Measurements from ENCODE around the gene DNAJB12. TPM values are rescaled to one million over a fixed set of nuclear protein-coding genes. Genes with fewer than 3 reads are reported as not detected.
"Not testable (repeated sequence)": the region's sequence is repeated elsewhere in the genome, so short reads cannot be mapped to it uniquely, and the experiment has no call there.

The DNAJB12 gene
- polyA plus RNA-seq, 6 donors from 2014 or later = 15.7 to 28.4 (median 18.6) TPM

GRCh38 chr10:72348282-72348681, 6.4 kb downstream of the DNAJB12 start:
- H3K4me1 Mint-ChIP-seq = peaks cover 25 to 54% (median 48%) of the 10 kb centered on the region in 3 donors
- no peak overlapping the region for H3K4me3 Mint-ChIP-seq
- DNase-seq = no peak
- ATAC-seq (ENCODE audit: low read depth in 2 of 2) = no peak
- peaks cover 0 to 23% of the 10 kb centered on the region in 2 donors for H3K36me3 Mint-ChIP-seq
- H3K27me3 Mint-ChIP-seq = no peaks in the 10 kb centered on the region
- no peaks in the 10 kb centered on the region for H3K9me3 Mint-ChIP-seq
- H3K27ac Mint-ChIP-seq = peak overlapping the region in 2 of 6 donors; percentile 26 to 80

- not testable (repeated sequence) for DNase-seq, H3K27me3 Mint-ChIP-seq, H3K4me3 Mint-ChIP-seq
These were observed 8.6 kb downstream of the DNAJB12 start for GRCh38 chr10:72346117-72346516.

DNA sequence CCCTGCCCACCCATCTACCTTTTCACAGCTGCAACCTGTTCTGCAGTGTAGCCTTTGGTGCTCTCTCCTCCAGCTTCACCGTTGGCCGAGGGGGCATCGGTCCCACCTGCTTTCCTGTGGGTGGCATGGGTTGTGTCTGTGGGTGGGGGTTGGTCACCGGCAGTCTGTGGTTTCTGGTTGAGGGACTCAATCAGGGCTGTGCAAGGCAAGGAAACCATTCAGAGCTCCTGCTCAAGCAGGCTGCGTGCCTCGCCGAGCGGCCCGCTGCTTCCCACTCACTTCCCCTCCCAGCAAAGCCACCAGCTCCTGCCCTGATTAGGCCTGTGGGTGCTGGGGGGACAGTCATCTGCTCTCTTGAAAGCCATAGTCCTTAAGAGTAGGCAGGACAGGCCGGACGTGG, 9.8 kb downstream of the DNAJB12 start:
- ATAC-seq (ENCODE audit: low read depth in 2 of 2) = peak in 1 of 2 donors; percentile 20

More at GRCh38 chr10:72346117-72346516, 8.6 kb downstream of the DNAJB12 start:
- Mint-ChIP-seq H3K36me3 (peaks cover 0 to 19% of the 10 kb centered on the region in 2 donors), H3K4me1 (peaks cover 14 to 39% (median 30%) of the 10 kb centered on the region in 3 donors)
- not testable (repeated sequence) for H3K9me3 Mint-ChIP-seq; H3K27ac Mint-ChIP-seq; ATAC-seq (ENCODE audit: low read depth in 2 of 2)

DNA sequence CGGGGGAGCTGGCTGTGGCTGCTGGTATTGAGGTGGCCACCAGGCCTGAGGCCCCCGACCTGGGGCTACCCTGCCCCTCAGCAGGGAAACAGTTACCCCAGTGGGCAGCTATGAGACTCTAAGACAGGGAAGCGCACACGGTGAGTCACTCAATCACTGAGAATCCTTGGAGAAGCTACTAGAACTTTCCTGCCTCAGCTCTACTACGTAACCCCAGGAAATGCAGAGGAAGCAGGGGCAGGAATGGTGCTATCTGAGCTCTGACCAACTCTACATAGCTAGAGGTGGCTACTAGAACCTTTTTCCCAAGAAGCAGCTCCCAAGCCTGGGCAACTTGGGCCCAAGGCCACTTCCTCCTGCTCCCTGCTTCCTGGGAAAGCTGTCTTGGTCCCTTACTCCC, 11.8 kb downstream of the DNAJB12 start:
- H3K27me3 Mint-ChIP-seq = no peaks in the 10 kb centered on the region
- no peaks in the 10 kb centered on the region for H3K9me3 Mint-ChIP-seq
- peaks cover 0 to 8% of the 10 kb centered on the region in 2 donors for H3K36me3 Mint-ChIP-seq
- H3K4me3 Mint-ChIP-seq = no peak overlapping the region
- peak overlapping the region in 1 of 6 donors; percentile 58 for H3K27ac Mint-ChIP-seq
- H3K4me1 Mint-ChIP-seq = peaks cover 9 to 35% (median 25%) of the 10 kb centered on the region in 3 donors
- no peak for ATAC-seq (ENCODE audit: low read depth in 2 of 2)
- no peak for DNase-seq

More for the DNA sequence above, 9.8 kb downstream of the DNAJB12 start:
- Mint-ChIP-seq H3K9me3 (no peaks in the 10 kb centered on the region), H3K27ac (peak overlapping the region in 2 of 6 donors; percentile 13 to 38), H3K27me3 (no peaks in the 10 kb centered on the region), H3K36me3 (peaks cover 0 to 18% of the 10 kb centered on the region in 2 donors), H3K4me1 (peaks cover 13 to 40% (median 33%) of the 10 kb centered on the region in 3 donors), H3K4me3 (peak overlapping the region in 1 of 8 donors; percentile 8)
- DNase-seq = no peak

DNA sequence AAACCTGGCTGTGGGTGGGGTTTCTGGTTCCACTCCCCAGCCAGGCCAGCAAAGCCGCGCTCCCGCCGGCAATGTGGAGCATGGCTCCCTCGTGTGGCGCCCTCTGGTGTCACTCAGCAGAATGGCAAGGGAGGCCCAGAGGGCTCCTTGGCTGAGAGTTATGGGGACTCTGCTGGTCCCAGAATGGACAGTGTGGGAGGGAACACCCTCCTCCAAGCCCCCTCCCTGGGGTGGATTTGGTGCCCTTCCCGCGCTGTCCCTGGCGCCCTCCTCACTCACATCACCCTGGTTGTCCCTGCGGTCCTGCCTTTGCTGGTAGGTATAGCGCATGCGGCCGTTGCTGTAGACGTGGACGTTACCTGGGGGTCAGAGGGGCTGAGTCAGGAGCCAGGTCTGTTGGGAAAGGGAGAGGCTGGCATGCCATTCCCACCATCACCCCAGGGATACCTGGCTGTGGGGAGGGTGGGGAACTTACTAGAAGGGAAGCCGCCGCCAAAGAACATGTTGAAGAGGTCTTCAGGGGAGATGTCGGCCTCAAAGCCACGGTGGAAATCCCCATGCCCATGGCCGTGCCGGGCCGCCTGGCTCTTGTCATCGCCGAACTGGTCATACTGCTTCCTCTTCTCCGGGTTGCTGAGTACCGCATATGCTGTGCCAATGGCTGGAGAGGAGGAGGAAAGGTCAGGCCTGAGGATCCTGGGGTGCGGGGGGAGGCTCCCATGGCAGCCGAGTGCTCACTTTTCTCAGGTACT, 14.0 kb downstream of the DNAJB12 start:
- peak overlapping the region in 1 of 8 donors; percentile 41 for H3K4me3 Mint-ChIP-seq
- peaks cover 22 to 52% (median 44%) of the 10 kb centered on the region in 3 donors for H3K4me1 Mint-ChIP-seq
- H3K9me3 Mint-ChIP-seq = no peaks in the 10 kb centered on the region
- ATAC-seq (ENCODE audit: low read depth in 2 of 2) (peak; percentile 59 to 69), DNase-seq (peak; percentile 75)
- H3K27me3 Mint-ChIP-seq = no peaks in the 10 kb centered on the region
- peaks cover 0 to 13% of the 10 kb centered on the region in 2 donors for H3K36me3 Mint-ChIP-seq
- H3K27ac Mint-ChIP-seq = peak overlapping the region in 5 of 6 donors; percentile 20 to 90 (median 65)

DNA sequence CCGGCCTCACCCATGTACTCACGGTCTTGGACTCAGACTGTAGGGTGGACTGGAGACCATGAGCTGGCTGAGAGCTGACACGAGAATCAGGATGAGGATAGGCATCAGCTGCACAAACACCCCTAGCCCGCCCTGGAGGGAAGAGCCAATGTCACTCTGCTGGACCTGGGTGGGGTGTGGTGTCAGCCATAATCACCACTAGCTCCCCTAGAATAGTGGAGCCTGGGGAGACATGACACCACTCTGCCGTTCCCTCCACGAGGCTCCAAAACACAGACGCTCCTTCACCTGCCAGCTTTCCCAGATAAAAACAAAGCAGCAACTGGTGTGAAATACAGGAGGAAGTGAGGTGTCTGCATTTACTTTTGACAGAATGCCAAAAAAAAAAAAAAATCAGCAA, 16.5 kb downstream of the DNAJB12 start:
- peak overlapping the region in 1 of 8 donors; percentile 66 for H3K4me3 Mint-ChIP-seq
- peaks cover 0 to 9% of the 10 kb centered on the region in 2 donors for H3K36me3 Mint-ChIP-seq
- ATAC-seq (ENCODE audit: low read depth in 2 of 2) = no peak
- H3K27ac Mint-ChIP-seq = peak overlapping the region in 1 of 6 donors; percentile 23
- peaks cover 36 to 55% (median 54%) of the 10 kb centered on the region in 3 donors for H3K4me1 Mint-ChIP-seq
- no peak for DNase-seq
- H3K9me3 Mint-ChIP-seq = no peaks in the 10 kb centered on the region
- H3K27me3 Mint-ChIP-seq = no peaks in the 10 kb centered on the region

GRCh38 chr10:72337722-72338121, 17.0 kb downstream of the DNAJB12 start:
- no peaks in the 10 kb centered on the region for H3K9me3 Mint-ChIP-seq
- H3K4me3 Mint-ChIP-seq = peak overlapping the region in 1 of 8 donors; percentile 66
- H3K27me3 Mint-ChIP-seq = no peaks in the 10 kb centered on the region
- no peak for ATAC-seq (ENCODE audit: low read depth in 2 of 2)
- H3K27ac Mint-ChIP-seq = peak overlapping the region in 2 of 6 donors; percentile 23 to 69
- H3K36me3 Mint-ChIP-seq = peaks cover 0 to 7% of the 10 kb centered on the region in 2 donors
- peaks cover 35 to 59% (median 58%) of the 10 kb centered on the region in 3 donors for H3K4me1 Mint-ChIP-seq
- DNase-seq = no peak

- Mint-ChIP-seq H3K4me1 (peaks cover 35 to 64% (median 60%) of the 10 kb centered on the region in 3 donors), H3K36me3 (peaks cover 0 to 7% of the 10 kb centered on the region in 2 donors), H3K9me3 (no peaks in the 10 kb centered on the region), H3K27ac (peak overlapping the region; percentile 79 to 99 (median 92)), H3K27me3 (no peaks in the 10 kb centered on the region), H3K4me3 (peak overlapping the region in 3 of 8 donors; percentile 27 to 70 (median 66))
- DNase-seq (peak; percentile 63), ATAC-seq (ENCODE audit: low read depth in 2 of 2) (no peak)
These were observed 17.6 kb downstream of the DNAJB12 start for GRCh38 chr10:72337039-72337629.

- H3K4me3 Mint-ChIP-seq = peak overlapping the region in 3 of 8 donors; percentile 23 to 85 (median 60)
These were observed 18.3 kb downstream of the DNAJB12 start for GRCh38 chr10:72336259-72337038.

GRCh38 chr10:72335394-72336258, 19.1 kb downstream of the DNAJB12 start:
- peak overlapping the region; percentile 96 to 99 (median 97) for H3K27ac Mint-ChIP-seq
- DNase-seq (no peak), ATAC-seq (ENCODE audit: low read depth in 2 of 2) (peak in 1 of 2 donors; percentile 2)
- peaks cover 43 to 71% (median 69%) of the 10 kb centered on the region in 3 donors for H3K4me1 Mint-ChIP-seq
- H3K4me3 Mint-ChIP-seq = peak overlapping the region; percentile 63 to 85 (median 74)
- H3K9me3 Mint-ChIP-seq = peaks cover 0 to 1% (median 0%) of the 10 kb centered on the region in 7 donors
- peaks cover 0 to 7% of the 10 kb centered on the region in 2 donors for H3K36me3 Mint-ChIP-seq
- no peaks in the 10 kb centered on the region for H3K27me3 Mint-ChIP-seq

More at GRCh38 chr10:72336259-72337038, 18.3 kb downstream of the DNAJB12 start:
- peak overlapping the region; percentile 79 to 99 (median 96) for H3K27ac Mint-ChIP-seq
- DNase-seq (no peak), ATAC-seq (ENCODE audit: low read depth in 2 of 2) (no peak)
- peaks cover 0 to 1% (median 0%) of the 10 kb centered on the region in 7 donors for H3K9me3 Mint-ChIP-seq
- H3K36me3 Mint-ChIP-seq = peaks cover 0 to 7% of the 10 kb centered on the region in 2 donors
- peaks cover 39 to 69% (median 67%) of the 10 kb centered on the region in 3 donors for H3K4me1 Mint-ChIP-seq
- no peaks in the 10 kb centered on the region for H3K27me3 Mint-ChIP-seq

DNA sequence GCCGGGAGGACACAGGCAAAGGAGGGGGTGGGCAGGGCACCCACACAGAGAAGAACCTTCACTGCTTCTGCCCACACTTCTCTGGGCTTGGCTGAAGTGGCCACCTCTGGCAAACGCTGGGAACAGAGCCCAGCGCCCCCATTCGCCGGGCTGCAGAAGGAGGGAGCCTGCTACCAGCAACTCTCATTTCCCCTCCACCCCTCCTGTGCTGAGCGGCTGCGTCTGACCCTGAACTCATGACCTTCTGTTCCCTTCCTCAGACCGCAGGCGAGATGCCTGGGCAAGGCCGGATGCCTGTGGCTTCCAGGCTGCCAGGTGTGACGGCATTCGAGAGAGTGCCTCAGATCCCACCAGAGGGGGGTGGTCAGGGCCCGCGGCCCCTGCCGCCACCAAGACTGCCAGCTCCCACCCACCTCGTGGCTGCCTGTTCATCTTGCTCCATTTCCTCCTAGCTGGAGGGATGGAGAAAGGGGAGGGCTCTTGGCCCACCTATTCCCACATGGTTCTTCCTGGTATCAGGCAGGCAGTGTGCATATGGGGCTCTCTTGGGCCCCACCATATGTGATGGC, 19.8 kb downstream of the DNAJB12 start:
- H3K4me3 Mint-ChIP-seq = peak overlapping the region; percentile 70 to 87 (median 78)
- H3K4me1 Mint-ChIP-seq = peaks cover 47 to 74% (median 71%) of the 10 kb centered on the region in 3 donors
- peak; percentile 66 to 67 for ATAC-seq (ENCODE audit: low read depth in 2 of 2)
- no peaks in the 10 kb centered on the region for H3K27me3 Mint-ChIP-seq
- H3K27ac Mint-ChIP-seq = peak overlapping the region; percentile 96 to 99 (median 97)
- H3K36me3 Mint-ChIP-seq = peaks cover 0 to 7% of the 10 kb centered on the region in 2 donors
- peak; percentile 92 for DNase-seq
- peaks cover 0 to 1% (median 0%) of the 10 kb centered on the region in 7 donors for H3K9me3 Mint-ChIP-seq

Measured in naive B cell (primary cell).